Spleen (tissue), 11 donors: ENCODE results near the gene PAQR6. TPM values are rescaled to one million over a fixed set of nuclear protein-coding genes. Genes with fewer than 3 reads are reported as not detected.
A peak's percentile ranks its signal among the peaks of the same experiment; 100 is the strongest.

Experiments used
- DNase-seq: peaks from one replicate; pipeline ENCODE4 v3.0.0-alpha.2; 2020
- H3K27ac ChIP-seq, 8 donors: fragments of 200-600 bp; sonication (generic) in 7 of 8; 1 replicate in 4 of 8; 2 replicates in 4 of 8; pipeline versions ENCODE4 v1.5.0 to v1.8.0; 2016 to 2021; ENCODE audit warnings: inconsistent platforms in 4 of 8, mild to moderate bottlenecking in 4 of 8, moderate library complexity in 1 of 8
- H3K27me3 ChIP-seq, 7 donors: fragments of 200-600 bp; sonication (generic) in 6 of 7; replicated peaks in 1 of 7; 1 replicate in 4 of 7; 2 replicates in 3 of 7; pipeline versions ENCODE4 v1.5.0 to v1.8.0; 2016 to 2021; ENCODE audit warnings: inconsistent platforms in 3 of 7, mild to moderate bottlenecking in 1 of 7
- H3K36me3 ChIP-seq, 6 donors: fragments of 200-600 bp; sonication (generic) in 5 of 6; 1 replicate in 4 of 6; 2 replicates in 2 of 6; pipeline versions ENCODE4 v1.5.0 to v1.8.0; 2016 to 2021; ENCODE audit warnings: inconsistent platforms in 2 of 6
- H3K4me1 ChIP-seq, 6 donors: fragments of 200-600 bp; sonication (generic) in 5 of 6; 1 replicate in 3 of 6; 2 replicates in 3 of 6; pipeline versions ENCODE4 v1.5.0 to v1.8.0; 2016 to 2021; ENCODE audit warnings: inconsistent platforms in 3 of 6
- H3K4me3 ChIP-seq, 8 donors: fragments of 200-600 bp; sonication (generic) in 7 of 8; 1 replicate in 4 of 8; 2 replicates in 4 of 8; pipeline versions ENCODE4 v1.5.0 to v1.8.0; 2016 to 2021; ENCODE audit warnings: inconsistent platforms in 4 of 8, mild to moderate bottlenecking in 4 of 8, moderate library complexity in 2 of 8
- H3K9me3 ChIP-seq, 8 donors: fragments of 200-600 bp; sonication (generic) in 7 of 8; 1 replicate in 4 of 8; 2 replicates in 4 of 8; pipeline versions ENCODE4 v1.5.0 to v1.8.0; 2016 to 2021; ENCODE audit warnings: inconsistent platforms in 4 of 8
- POLR2A ChIP-seq, 3 donors: fragments of 450-650 bp; IDR thresholded peaks; one replicate each; pipeline ENCODE4 v1.5.1; 2017; ENCODE audit warnings: antibody characterized with exemption in 3 of 3, mild to moderate bottlenecking in 1 of 3
- POLR2AphosphoS5 ChIP-seq, 3 donors: sonication (generic); formaldehyde crosslinking; IDR thresholded peaks; one replicate each; pipeline ENCODE4 v1.5.1; 2017; ENCODE audit warnings: antibody characterized with exemption in 3 of 3
- WGBS, 5 donors: extraction: QIAGEN DNeasy Blood & Tissue Kit in 3 of 5; methylation state at CpG; one replicate each; pipeline versions ENCODE4 v1.1.5 to v1.1.7; 2013 to 2018; 5-methylcytosine and 5-hydroxymethylcytosine counted together
- intact Hi-C: fragments of 100-400 bp; cut with DNase I; formaldehyde crosslinking; loops from one replicate; pipeline ENCODE4 v1.15.0; 2023; ENCODE audit warnings: low total_unique reads
- polyA plus RNA-seq, 3 donors: library from polyadenylated mRNA; stranded (reverse); fragments of 200-250 nt; gene quantifications; one replicate each; pipeline ENCODE4 v1.2.1, GENCODE V29; 2013
- total RNA-seq, 7 donors: library from RNA; depleted of rRNA in 3 of 7; stranded (reverse); fragments of >200 nt in 3 of 7; fragmentation: NEBNext Ultra II Directional in 4 of 7; extraction: Animal tissue kit (Norgen Biotek cat#: 25700) in 4 of 7; gene quantifications; one replicate each; pipeline versions ENCODE4 v1.1.0 to v1.2.1, GENCODE V29; 2016 to 2021
- TF ChIP-seq, protein P1 (sequence below), 11 experiments: fragments of 200-600 bp in 7 of 11; fragments of 450-650 bp in 4 of 11; sonication (generic) in 4 of 11; IDR thresholded peaks in 8 of 11; conservative IDR thresholded peaks in 3 of 11; 1 replicate in 7 of 11; 2 replicates in 4 of 11; pipeline versions ENCODE4 v1.4.0 to v1.8.0; 2016 to 2021; ENCODE audit warnings: antibody characterized with exemption in 11 of 11, inconsistent platforms in 4 of 11, mild to moderate bottlenecking in 1 of 11
- donor health status: healthy with polysubstance abuse.
- donor health status: DM: no; HTN: no; CAD: no; lungs with moderate emphysema.
- donor health status: DM: no; HTN: no; CAD: no.
- donor health status: Bipolar disorder and iron deficiency.
- donor health status: healthy.
- donor health status: DM: no; HTN: no; CAD: no.
- donor health status: DM: yes; HTN: yes; CAD: no.

Gene PAQR6
- total and polyA plus RNA-seq, 10 donors: 0.80 to 4.0 (median 2.0) TPM

DNA sequence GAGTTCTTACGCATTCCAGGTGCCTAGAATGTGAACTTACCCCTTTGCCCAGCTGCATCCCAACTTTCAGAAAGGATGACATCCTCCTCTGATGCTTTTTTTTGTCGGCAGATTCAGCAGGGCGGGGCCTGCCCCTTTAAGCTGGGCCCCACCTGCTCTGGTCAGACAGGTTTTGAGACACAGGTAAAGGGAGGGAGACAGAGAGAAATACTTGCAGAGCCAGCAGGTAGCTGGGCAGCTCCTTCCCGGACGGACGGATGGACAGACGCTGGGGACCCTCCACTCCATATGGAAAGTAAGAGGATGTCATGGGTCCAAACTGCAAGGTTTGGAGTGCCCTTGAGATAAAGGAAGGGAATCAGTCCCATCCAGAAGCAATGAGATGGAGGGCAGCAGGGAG is 36.3 kb upstream of the PAQR6 start, which contains the start of gene TMEM79:
Gene TMEM79 (plus strand): TSS at position 214 of the 400 bp plus-strand sequence. CDS start 902 bp downstream, outside the sequence.
- H3K4me3 ChIP-seq: peak within 1 kb of the TSS; percentile 62 to 87 (median 72)
- H3K9me3 ChIP-seq: no peaks in the 10 kb centered on the region
- 93 to 97% (median 96%) methylated on average over 7 of the region's 7 CpGs for WGBS, 5 donors
- peaks cover 14 to 58% (median 41%) of the 10 kb centered on the region in 6 donors for H3K4me1 ChIP-seq
- peak; percentile 9 for DNase-seq
- no peaks in the 10 kb centered on the region for H3K27me3 ChIP-seq
- intact Hi-C loops: no loop called here
- H3K27ac ChIP-seq: peak within 1 kb of the TSS; percentile 90 to 97 (median 94)
- TF ChIP-seq, protein P1, sequence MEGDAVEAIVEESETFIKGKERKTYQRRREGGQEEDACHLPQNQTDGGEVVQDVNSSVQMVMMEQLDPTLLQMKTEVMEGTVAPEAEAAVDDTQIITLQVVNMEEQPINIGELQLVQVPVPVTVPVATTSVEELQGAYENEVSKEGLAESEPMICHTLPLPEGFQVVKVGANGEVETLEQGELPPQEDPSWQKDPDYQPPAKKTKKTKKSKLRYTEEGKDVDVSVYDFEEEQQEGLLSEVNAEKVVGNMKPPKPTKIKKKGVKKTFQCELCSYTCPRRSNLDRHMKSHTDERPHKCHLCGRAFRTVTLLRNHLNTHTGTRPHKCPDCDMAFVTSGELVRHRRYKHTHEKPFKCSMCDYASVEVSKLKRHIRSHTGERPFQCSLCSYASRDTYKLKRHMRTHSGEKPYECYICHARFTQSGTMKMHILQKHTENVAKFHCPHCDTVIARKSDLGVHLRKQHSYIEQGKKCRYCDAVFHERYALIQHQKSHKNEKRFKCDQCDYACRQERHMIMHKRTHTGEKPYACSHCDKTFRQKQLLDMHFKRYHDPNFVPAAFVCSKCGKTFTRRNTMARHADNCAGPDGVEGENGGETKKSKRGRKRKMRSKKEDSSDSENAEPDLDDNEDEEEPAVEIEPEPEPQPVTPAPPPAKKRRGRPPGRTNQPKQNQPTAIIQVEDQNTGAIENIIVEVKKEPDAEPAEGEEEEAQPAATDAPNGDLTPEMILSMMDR (IDR thresholded peaks at IDR 0.05 in 8 of 11, conservative IDR thresholded peaks at IDR 0.05 in 3 of 11): no peak
- TF ChIP-seq POLR2AphosphoS5 (IDR thresholded peaks at IDR 0.05) (no peak), POLR2A (IDR thresholded peaks at IDR 0.05) (no peak)
- peaks cover 0 to 52% (median 21%) of the 10 kb centered on the region in 6 donors for H3K36me3 ChIP-seq

DNA sequence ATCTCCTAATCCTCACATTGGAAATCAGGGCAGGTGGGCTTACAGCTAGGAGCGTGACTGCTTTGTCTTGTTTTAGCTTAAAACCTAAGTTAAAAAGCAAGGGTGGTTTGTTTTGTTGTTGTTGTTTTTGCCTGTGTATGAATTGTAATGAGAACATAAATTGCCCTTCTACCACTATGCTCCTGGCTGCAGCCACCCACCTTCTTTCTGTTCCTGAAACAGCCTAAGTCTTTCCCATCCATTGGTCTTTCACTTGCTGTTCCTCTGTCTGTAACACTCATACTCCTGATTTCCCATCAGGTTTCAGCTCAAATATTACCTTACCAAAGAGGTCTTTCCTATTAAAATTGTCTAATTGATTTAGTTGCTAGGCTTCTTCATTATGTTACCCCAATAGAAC is 35.7 kb upstream of the PAQR6 start:
- H3K4me1 ChIP-seq: peaks cover 14 to 61% (median 41%) of the 10 kb centered on the region in 6 donors
- H3K9me3 ChIP-seq: no peaks in the 10 kb centered on the region
- H3K27ac ChIP-seq: peak overlapping the region in 4 of 8 donors; percentile 90 to 97 (median 94)
- H3K4me3 ChIP-seq: peak overlapping the region in 7 of 8 donors; percentile 62 to 87 (median 69)
- WGBS, 5 donors: 73 to 94% (median 86%) methylated on average over 1 of the region's 1 CpG
- H3K27me3 ChIP-seq: no peaks in the 10 kb centered on the region
- DNase-seq: no peak
- intact Hi-C loops: no loop called here
- TF ChIP-seq, protein P1 (IDR thresholded peaks at IDR 0.05 in 8 of 11, conservative IDR thresholded peaks at IDR 0.05 in 3 of 11): no peak
- no peak for TF ChIP-seq POLR2AphosphoS5 (IDR thresholded peaks at IDR 0.05)
- no peak for TF ChIP-seq POLR2A (IDR thresholded peaks at IDR 0.05)
- H3K36me3 ChIP-seq: peaks cover 0 to 52% (median 23%) of the 10 kb centered on the region in 6 donors

DNA sequence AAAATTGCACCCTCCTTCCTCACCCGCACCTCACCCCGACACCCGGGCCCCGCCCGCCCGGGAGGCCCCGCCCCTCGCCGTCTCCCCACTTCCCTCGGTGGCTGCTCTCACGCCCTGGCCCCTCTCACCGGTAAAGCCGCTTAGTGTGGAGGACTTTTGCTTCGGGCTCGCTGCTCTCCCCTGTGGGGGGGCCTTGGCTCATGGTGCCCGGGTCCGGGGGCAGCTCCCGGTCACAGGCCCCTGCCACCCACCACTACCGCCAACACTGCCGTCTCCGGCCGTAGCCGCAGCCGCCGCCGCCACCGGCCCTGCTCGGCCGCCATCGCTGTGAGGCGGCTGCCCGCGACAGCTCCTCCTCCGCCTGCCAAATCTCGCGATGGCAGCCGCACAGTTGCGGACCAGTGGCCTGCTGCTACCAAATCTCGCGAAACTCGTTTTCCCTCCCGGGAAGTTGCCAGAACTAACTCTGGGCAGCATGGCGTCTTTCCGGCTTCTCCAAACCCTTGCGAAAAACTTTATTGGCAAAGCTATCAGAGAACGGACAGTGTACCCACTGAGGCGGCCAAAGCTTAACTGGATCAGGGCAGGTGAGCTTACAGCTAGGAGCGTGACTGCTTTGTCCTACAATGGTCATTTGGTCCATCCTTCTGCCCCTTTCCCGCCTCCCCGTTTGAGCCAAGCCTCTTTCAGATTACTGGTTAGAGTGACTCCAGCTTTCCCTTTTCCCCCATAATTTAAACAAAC is 34.8 kb upstream of the PAQR6 start, which contains the start of gene SMG5:
Gene SMG5 (minus strand): TSS at position 347 of the 744 bp plus-strand sequence. CDS start 145 bp downstream, at position 202.
- Histone ChIP-seq H3K4me1 (peaks cover 14 to 68% (median 41%) of the 10 kb centered on the region in 6 donors), H3K4me3 (peak within 1 kb of the TSS; percentile 62 to 87 (median 72)), H3K27me3 (no peaks in the 10 kb centered on the region), H3K9me3 (no peaks in the 10 kb centered on the region), H3K27ac (peak within 1 kb of the TSS; percentile 90 to 97 (median 94)), H3K36me3 (peaks cover 0 to 52% (median 29%) of the 10 kb centered on the region in 6 donors)
- intact Hi-C loops: no loop called here
- peak; percentile 98 for DNase-seq
- peak in 2 of 3 donors; percentile 81 to 83 for TF ChIP-seq POLR2A (IDR thresholded peaks at IDR 0.05)
- TF ChIP-seq, protein P1 (IDR thresholded peaks at IDR 0.05 in 8 of 11, conservative IDR thresholded peaks at IDR 0.05 in 3 of 11): peak in 4 of 11 experiments; percentile 46 to 65 (median 51)
- TF ChIP-seq POLR2AphosphoS5 (IDR thresholded peaks at IDR 0.05): peak; percentile 96 to 98 (median 97)
- WGBS, 5 donors: 0 to 1% (median 1%) methylated on average over 23 to 50 of the region's 50 CpGs
